HepG2 (cell line): ENCODE data around the gene ZNF226. TPM values are rescaled to one million over a fixed set of nuclear protein-coding genes. Genes with fewer than 3 reads are reported as not detected.

Experiments used
- ELF3 ChIP-seq: IDR thresholded peaks from 2 replicates; pipeline ENCODE4 v1.6.1; 2016; ENCODE audit warnings: missing genetic modification reagents, missing compliant biosample characterization
- MAZ ChIP-seq, 2 experiments: sonication (generic) in 1 of 2; formaldehyde crosslinking in 1 of 2; IDR thresholded peaks; 2 replicates each; pipeline versions ENCODE4 v1.5.0 to v1.6.1; 2012 to 2020; ENCODE audit warnings: low read depth in 2 of 2, mild to moderate bottlenecking in 2 of 2, borderline replicate concordance in 1 of 2, improper control_type of control experiment in 1 of 2, low read length in 1 of 2, missing genetic modification reagents in 1 of 2, moderate library complexity in 1 of 2
- MXI1 ChIP-seq: IDR thresholded peaks from 3 replicates; pipeline ENCODE4 v1.6.1; 2012; ENCODE audit warnings: low read depth, low read length, inconsistent platforms, borderline replicate concordance
- NCOR1 ChIP-seq: fragments of 200-600 bp; sonication (generic); IDR thresholded peaks from 2 replicates; pipeline ENCODE4 v1.7.0; 2017; ENCODE audit warnings: antibody characterized with exemption, low read length, borderline replicate concordance
- NKX3-1 ChIP-seq: sonication (generic); formaldehyde crosslinking; IDR thresholded peaks from 2 replicates; pipeline ENCODE4 v1.5.0; 2020; ENCODE audit warnings: missing genetic modification reagents
- NR2F6 ChIP-seq, 2 experiments: IDR thresholded peaks; 2 replicates each; pipeline ENCODE4 v1.6.1; 2016; ENCODE audit warnings: antibody characterized with exemption in 1 of 2, mild to moderate bottlenecking in 1 of 2
- RBAK ChIP-seq: sonication (generic); formaldehyde crosslinking; IDR thresholded peaks from 2 replicates; pipeline ENCODE4 v1.5.1; 2020; ENCODE audit warnings: mild to moderate bottlenecking, missing genetic modification reagents
- ZBTB26 ChIP-seq: IDR thresholded peaks from 2 replicates; pipeline ENCODE4 v1.6.1; 2016; ENCODE audit warnings: missing compliant biosample characterization, missing genetic modification reagents, borderline replicate concordance
- ZBTB7A ChIP-seq: sonication (generic); formaldehyde crosslinking; IDR thresholded peaks from 2 replicates; pipeline ENCODE4 v1.8.0; 2022; ENCODE audit warnings: mild to moderate bottlenecking, missing genetic modification reagents
- ZNF101 ChIP-seq: sonication (generic); formaldehyde crosslinking; IDR thresholded peaks from 2 replicates; pipeline ENCODE4 v1.4.0; 2020; ENCODE audit warnings: mild to moderate bottlenecking, low read depth, missing genetic modification reagents, borderline replicate concordance
- ZNF143 ChIP-seq: sonication (generic); formaldehyde crosslinking; IDR thresholded peaks from 2 replicates; pipeline ENCODE4 v1.4.0; 2020; ENCODE audit warnings: missing genetic modification reagents
- ZNF20 ChIP-seq: sonication (generic); formaldehyde crosslinking; IDR thresholded peaks from 2 replicates; pipeline ENCODE4 v1.4.0; 2020; ENCODE audit warnings: mild to moderate bottlenecking, moderate library complexity, missing genetic modification reagents
- ZNF510 ChIP-seq: sonication (generic); formaldehyde crosslinking; IDR thresholded peaks from 2 replicates; pipeline ENCODE4 v1.4.0; 2020; ENCODE audit warnings: low read depth, mild to moderate bottlenecking, missing genetic modification reagents
- ZNF619 ChIP-seq: sonication (generic); formaldehyde crosslinking; IDR thresholded peaks from 2 replicates; pipeline ENCODE4 v1.4.0; 2020; ENCODE audit warnings: mild to moderate bottlenecking, missing genetic modification reagents
- ZNF703 ChIP-seq: sonication (generic); formaldehyde crosslinking; IDR thresholded peaks from 2 replicates; pipeline ENCODE4 v1.5.1; 2020; ENCODE audit warnings: missing genetic modification reagents, mild to moderate bottlenecking, moderate library complexity, borderline replicate concordance
- polyA plus RNA-seq, 8 experiments: library from polyadenylated mRNA; depleted of rRNA in 3 of 8; stranded (reverse) in 7 of 8; unstranded in 1 of 8; fragments of >200 nt; fragmentation: Illumina TruSeq in 4 of 8; extraction: Trizol in 4 of 8; gene quantifications; 2 replicates each; pipeline versions ENCODE4 v1.2.1 to v1.2.3, GENCODE V29; 2011 to 2016; ENCODE audit warnings: low read depth in 4 of 8, missing spikeins in 1 of 8, mixed read lengths in 1 of 8; ENCODE audit not compliant: insufficient read depth in 1 of 8
- total RNA-seq, 5 experiments: library from RNA; depleted of rRNA; stranded (reverse); fragments of >200 nt; fragmentation: Illumina TruSeq; extraction: Trizol; gene quantifications; 2 replicates each; pipeline ENCODE4 v1.2.3, GENCODE V29; 2016; ENCODE audit warnings: low read depth in 1 of 5
- TF ChIP-seq, protein P1 (sequence below): IDR thresholded peaks from 2 replicates; pipeline ENCODE4 v1.6.1; 2016; ENCODE audit warnings: low read depth, missing genetic modification reagents, missing compliant biosample characterization
- TF ChIP-seq, protein P2 (sequence below): sonication (generic); formaldehyde crosslinking; IDR thresholded peaks from 2 replicates; pipeline ENCODE4 v1.5.1; 2020; ENCODE audit warnings: mild to moderate bottlenecking, missing genetic modification reagents, moderate library complexity

ZNF226 gene
- total and polyA plus RNA-seq, 2 of the 13 experiments (the other 11 are each of a cell fraction or from before 2014, with no cell fraction given) = 8.3 to 16.0 TPM

DNA sequence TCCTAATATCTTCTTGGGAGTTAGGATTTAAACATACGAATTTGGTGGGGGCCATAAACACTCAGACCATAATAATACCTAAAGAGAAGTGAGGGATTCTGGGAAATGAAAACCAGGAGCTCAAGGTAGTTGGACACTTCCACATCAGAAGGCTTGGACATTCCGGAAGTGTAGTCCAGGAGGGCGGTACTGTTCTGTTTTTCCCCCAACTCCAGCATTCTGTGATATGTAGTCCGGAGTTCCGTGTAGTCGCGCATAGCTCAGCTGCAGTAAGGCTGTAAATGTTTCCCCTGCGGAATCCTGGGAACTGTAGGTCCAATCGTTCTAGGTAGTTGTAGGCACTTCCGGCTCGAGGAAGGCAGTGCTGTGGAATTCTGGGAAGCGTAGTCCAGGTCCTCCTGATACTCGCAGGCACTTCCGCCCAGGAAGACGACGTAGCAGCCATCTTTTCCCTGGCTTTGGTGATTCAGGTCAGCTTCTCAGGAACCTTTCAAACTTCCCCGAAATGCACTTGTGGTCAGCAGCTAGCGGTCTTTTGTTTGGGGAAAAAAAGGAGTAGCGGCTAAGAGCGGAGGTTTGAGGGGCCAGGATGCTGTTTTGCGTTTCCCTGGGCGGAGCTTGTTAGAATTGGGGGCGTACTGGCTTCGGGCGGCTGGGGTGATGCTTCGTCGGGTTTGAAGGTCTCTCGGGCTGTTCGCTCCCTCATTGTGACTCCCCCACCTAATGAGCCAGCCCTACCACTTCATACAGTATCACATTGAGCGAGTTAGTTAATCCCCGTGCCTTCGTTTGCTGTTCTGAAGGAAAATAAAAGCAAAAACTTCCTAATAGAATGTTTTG is at the start of gene ZNF226 (continued):
- TF ChIP-seq, protein P1, sequence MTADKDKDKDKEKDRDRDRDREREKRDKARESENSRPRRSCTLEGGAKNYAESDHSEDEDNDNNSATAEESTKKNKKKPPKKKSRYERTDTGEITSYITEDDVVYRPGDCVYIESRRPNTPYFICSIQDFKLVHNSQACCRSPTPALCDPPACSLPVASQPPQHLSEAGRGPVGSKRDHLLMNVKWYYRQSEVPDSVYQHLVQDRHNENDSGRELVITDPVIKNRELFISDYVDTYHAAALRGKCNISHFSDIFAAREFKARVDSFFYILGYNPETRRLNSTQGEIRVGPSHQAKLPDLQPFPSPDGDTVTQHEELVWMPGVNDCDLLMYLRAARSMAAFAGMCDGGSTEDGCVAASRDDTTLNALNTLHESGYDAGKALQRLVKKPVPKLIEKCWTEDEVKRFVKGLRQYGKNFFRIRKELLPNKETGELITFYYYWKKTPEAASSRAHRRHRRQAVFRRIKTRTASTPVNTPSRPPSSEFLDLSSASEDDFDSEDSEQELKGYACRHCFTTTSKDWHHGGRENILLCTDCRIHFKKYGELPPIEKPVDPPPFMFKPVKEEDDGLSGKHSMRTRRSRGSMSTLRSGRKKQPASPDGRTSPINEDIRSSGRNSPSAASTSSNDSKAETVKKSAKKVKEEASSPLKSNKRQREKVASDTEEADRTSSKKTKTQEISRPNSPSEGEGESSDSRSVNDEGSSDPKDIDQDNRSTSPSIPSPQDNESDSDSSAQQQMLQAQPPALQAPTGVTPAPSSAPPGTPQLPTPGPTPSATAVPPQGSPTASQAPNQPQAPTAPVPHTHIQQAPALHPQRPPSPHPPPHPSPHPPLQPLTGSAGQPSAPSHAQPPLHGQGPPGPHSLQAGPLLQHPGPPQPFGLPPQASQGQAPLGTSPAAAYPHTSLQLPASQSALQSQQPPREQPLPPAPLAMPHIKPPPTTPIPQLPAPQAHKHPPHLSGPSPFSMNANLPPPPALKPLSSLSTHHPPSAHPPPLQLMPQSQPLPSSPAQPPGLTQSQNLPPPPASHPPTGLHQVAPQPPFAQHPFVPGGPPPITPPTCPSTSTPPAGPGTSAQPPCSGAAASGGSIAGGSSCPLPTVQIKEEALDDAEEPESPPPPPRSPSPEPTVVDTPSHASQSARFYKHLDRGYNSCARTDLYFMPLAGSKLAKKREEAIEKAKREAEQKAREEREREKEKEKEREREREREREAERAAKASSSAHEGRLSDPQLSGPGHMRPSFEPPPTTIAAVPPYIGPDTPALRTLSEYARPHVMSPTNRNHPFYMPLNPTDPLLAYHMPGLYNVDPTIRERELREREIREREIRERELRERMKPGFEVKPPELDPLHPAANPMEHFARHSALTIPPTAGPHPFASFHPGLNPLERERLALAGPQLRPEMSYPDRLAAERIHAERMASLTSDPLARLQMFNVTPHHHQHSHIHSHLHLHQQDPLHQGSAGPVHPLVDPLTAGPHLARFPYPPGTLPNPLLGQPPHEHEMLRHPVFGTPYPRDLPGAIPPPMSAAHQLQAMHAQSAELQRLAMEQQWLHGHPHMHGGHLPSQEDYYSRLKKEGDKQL (CRISPR knock-in tag) = no peak
- TF ChIP-seq ZNF143 (peak; percentile 98), MXI1 (peak; percentile 71; the same call in 1 of the 3 replicates), NCOR1 (peak; percentile 27; the same call in 1 of the 2 replicates), NKX3-1 (peak; percentile 81), ZNF101 (no peak), MAZ (IDR thresholded peaks at IDR 0.05; ENCODE audit: borderline replicate concordance, low read depth, low read length) (peak; percentile 65; the same call in 1 of the 2 replicates), MAZ (CRISPR knock-in tag; IDR thresholded peaks at IDR 0.05; ENCODE audit: low read depth) (no peak), RBAK (CRISPR knock-in tag) (no peak), NR2F6 (IDR thresholded peaks at IDR 0.05) (no peak), NR2F6 (CRISPR knock-in tag; IDR thresholded peaks at IDR 0.05) (peak; percentile 33; the same call in 1 of the 2 replicates), ZNF619 (CRISPR knock-in tag) (no peak), ZBTB26 (CRISPR knock-in tag) (peak; percentile 84; the same call in 1 of the 2 replicates), ZBTB7A (CRISPR knock-in tag) (no peak), ELF3 (CRISPR knock-in tag) (peak; percentile 95), ZNF703 (no peak), ZNF20 (CRISPR knock-in tag) (no peak), ZNF510 (CRISPR knock-in tag) (0 out of 2 replicates have a peak, but pooled peaks have one; percentile 47)
- TF ChIP-seq, protein P2, sequence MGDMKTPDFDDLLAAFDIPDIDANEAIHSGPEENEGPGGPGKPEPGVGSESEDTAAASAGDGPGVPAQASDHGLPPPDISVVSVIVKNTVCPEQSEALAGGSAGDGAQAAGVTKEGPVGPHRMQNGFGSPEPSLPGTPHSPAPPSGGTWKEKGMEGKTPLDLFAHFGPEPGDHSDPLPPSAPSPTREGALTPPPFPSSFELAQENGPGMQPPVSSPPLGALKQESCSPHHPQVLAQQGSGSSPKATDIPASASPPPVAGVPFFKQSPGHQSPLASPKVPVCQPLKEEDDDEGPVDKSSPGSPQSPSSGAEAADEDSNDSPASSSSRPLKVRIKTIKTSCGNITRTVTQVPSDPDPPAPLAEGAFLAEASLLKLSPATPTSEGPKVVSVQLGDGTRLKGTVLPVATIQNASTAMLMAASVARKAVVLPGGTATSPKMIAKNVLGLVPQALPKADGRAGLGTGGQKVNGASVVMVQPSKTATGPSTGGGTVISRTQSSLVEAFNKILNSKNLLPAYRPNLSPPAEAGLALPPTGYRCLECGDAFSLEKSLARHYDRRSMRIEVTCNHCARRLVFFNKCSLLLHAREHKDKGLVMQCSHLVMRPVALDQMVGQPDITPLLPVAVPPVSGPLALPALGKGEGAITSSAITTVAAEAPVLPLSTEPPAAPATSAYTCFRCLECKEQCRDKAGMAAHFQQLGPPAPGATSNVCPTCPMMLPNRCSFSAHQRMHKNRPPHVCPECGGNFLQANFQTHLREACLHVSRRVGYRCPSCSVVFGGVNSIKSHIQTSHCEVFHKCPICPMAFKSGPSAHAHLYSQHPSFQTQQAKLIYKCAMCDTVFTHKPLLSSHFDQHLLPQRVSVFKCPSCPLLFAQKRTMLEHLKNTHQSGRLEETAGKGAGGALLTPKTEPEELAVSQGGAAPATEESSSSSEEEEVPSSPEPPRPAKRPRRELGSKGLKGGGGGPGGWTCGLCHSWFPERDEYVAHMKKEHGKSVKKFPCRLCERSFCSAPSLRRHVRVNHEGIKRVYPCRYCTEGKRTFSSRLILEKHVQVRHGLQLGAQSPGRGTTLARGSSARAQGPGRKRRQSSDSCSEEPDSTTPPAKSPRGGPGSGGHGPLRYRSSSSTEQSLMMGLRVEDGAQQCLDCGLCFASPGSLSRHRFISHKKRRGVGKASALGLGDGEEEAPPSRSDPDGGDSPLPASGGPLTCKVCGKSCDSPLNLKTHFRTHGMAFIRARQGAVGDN (CRISPR knock-in tag) = peak; percentile 41
